ENCODE data around the gene PDIA5.

Gene PDIA5

DNA sequence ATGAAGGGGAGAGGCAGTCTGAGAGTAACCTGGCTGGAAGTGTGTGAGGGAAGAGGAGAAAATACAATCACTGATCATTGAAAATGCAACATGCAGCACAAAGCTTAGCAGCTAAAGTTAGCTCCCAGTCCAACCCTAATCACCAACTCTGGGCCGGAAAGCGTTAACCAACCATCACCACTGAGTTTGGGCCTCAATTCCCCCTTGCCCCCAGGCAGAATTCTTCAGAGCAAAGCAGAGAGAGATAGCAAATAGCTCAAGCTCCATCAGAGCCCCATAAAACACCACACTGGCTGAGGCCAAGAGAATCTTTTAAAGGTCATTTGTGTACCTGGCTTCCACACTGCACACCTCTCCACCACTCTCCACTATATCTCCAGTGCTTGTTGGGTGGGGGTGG is 16.2 kb upstream of the PDIA5 start:
- H3K9me2 ChIP-seq (replicated peaks; ENCODE audit: control insufficient read depth, low read length), result no peaks in the 10 kb centered on the region
- TF ChIP-seq EZH2phosphoT487 (IDR thresholded peaks at IDR 0.05; ENCODE audit: borderline replicate concordance, low read length), result no peak
- no peak for TF ChIP-seq CTCF (IDR thresholded peaks at IDR 0.05; ENCODE audit: low read depth, low read length, poor library complexity, severe bottlenecking)
- no peaks in the 10 kb centered on the region for H3K9me3 ChIP-seq (ENCODE audit: control insufficient read depth, insufficient read depth, low read length)
- H3K27me3 ChIP-seq (ENCODE audit: control insufficient read depth, low read length), result peaks cover 30% of the 10 kb centered on the region
- H3K4me1 ChIP-seq (ENCODE audit: control insufficient read depth, low read length), result no peaks in the 10 kb centered on the region
- no peaks in the 10 kb centered on the region for H3K36me3 ChIP-seq (ENCODE audit: control insufficient read depth, low read length)
- H3K4me3 ChIP-seq (ENCODE audit: low read length), result no peak overlapping the region
- no peak overlapping the region for H3K4me2 ChIP-seq (ENCODE audit: low read length)
- H3K79me2 ChIP-seq (ENCODE audit: control insufficient read depth, low read length), result no peaks in the 10 kb centered on the region
- no peak overlapping the region for H3K27ac ChIP-seq (ENCODE audit: low read depth, low read length)
- H4K20me1 ChIP-seq (ENCODE audit: control insufficient read depth, insufficient read depth, low read depth, low read length), result no peaks in the 10 kb centered on the region
- no peaks in the 10 kb centered on the region for H3F3A ChIP-seq (ENCODE audit: control insufficient read depth, insufficient read depth)

DNA sequence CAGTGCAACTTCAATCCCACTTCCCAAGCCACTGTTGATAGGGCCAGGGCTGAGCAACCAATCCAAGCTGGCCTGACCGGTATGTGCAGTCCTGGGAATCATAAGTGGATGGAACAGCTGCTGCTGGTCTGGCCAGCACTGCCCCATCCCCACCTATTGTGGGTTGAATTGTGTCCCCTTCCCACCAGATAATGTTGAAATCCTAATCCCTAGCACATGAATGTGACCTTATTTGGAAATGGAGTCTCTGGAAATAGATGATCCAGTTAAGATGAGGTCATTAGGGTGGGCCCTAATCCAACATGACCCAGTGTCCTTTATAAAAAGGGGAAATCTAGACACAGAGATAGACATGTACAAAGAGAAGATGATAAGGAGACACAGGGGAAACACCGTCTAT is 13.7 kb upstream of the PDIA5 start:
- no peaks in the 10 kb centered on the region for H3K36me3 ChIP-seq (ENCODE audit: control insufficient read depth, low read length)
- no peak overlapping the region for H3K4me3 ChIP-seq (ENCODE audit: low read length)
- TF ChIP-seq CTCF (IDR thresholded peaks at IDR 0.05; ENCODE audit: low read depth, low read length, poor library complexity, severe bottlenecking) (no peak), EZH2phosphoT487 (IDR thresholded peaks at IDR 0.05; ENCODE audit: borderline replicate concordance, low read length) (no peak)
- H3K4me1 ChIP-seq (ENCODE audit: control insufficient read depth, low read length), result no peaks in the 10 kb centered on the region
- no peaks in the 10 kb centered on the region for H3F3A ChIP-seq (ENCODE audit: control insufficient read depth, insufficient read depth)
- no peak overlapping the region for H3K4me2 ChIP-seq (ENCODE audit: low read length)
- no peaks in the 10 kb centered on the region for H3K9me3 ChIP-seq (ENCODE audit: control insufficient read depth, insufficient read depth, low read length)
- no peak overlapping the region for H3K27ac ChIP-seq (ENCODE audit: low read depth, low read length)
- H3K79me2 ChIP-seq (ENCODE audit: control insufficient read depth, low read length), result no peaks in the 10 kb centered on the region
- H4K20me1 ChIP-seq (ENCODE audit: control insufficient read depth, insufficient read depth, low read depth, low read length), result no peaks in the 10 kb centered on the region
- no peaks in the 10 kb centered on the region for H3K9me2 ChIP-seq (replicated peaks; ENCODE audit: control insufficient read depth, low read length)
- H3K27me3 ChIP-seq (ENCODE audit: control insufficient read depth, low read length), result peaks cover 23% of the 10 kb centered on the region

GRCh38 chr3:123054109-123054778 is 12.6 kb upstream of the PDIA5 start:
- Histone ChIP-seq H3F3A (ENCODE audit: control insufficient read depth, insufficient read depth) (no peaks in the 10 kb centered on the region), H3K4me3 (ENCODE audit: low read length) (no peak overlapping the region), H3K27me3 (ENCODE audit: control insufficient read depth, low read length) (peaks cover 15% of the 10 kb centered on the region), H3K9me3 (ENCODE audit: control insufficient read depth, insufficient read depth, low read length) (no peaks in the 10 kb centered on the region), H3K79me2 (ENCODE audit: control insufficient read depth, low read length) (no peaks in the 10 kb centered on the region), H4K20me1 (ENCODE audit: control insufficient read depth, insufficient read depth, low read depth, low read length) (no peaks in the 10 kb centered on the region), H3K36me3 (ENCODE audit: control insufficient read depth, low read length) (no peaks in the 10 kb centered on the region), H3K27ac (ENCODE audit: low read depth, low read length) (no peak overlapping the region), H3K4me1 (ENCODE audit: control insufficient read depth, low read length) (no peaks in the 10 kb centered on the region), H3K9me2 (replicated peaks; ENCODE audit: control insufficient read depth, low read length) (no peaks in the 10 kb centered on the region), H3K4me2 (ENCODE audit: low read length) (no peak overlapping the region)
- TF ChIP-seq CTCF (IDR thresholded peaks at IDR 0.05; ENCODE audit: low read depth, low read length, poor library complexity, severe bottlenecking), result no peak
- no peak for TF ChIP-seq EZH2phosphoT487 (IDR thresholded peaks at IDR 0.05; ENCODE audit: borderline replicate concordance, low read length)
